NCI-H1092 treated with DMSO at 0.1 percent for 48 hours (cell line): ENCODE measurements around the gene AIP.

Source experiments
- DNase-seq: peaks from one replicate; lab custom pipeline; 2025; lab: John Stamatoyannopoulos, UW

AIP gene

DNA sequence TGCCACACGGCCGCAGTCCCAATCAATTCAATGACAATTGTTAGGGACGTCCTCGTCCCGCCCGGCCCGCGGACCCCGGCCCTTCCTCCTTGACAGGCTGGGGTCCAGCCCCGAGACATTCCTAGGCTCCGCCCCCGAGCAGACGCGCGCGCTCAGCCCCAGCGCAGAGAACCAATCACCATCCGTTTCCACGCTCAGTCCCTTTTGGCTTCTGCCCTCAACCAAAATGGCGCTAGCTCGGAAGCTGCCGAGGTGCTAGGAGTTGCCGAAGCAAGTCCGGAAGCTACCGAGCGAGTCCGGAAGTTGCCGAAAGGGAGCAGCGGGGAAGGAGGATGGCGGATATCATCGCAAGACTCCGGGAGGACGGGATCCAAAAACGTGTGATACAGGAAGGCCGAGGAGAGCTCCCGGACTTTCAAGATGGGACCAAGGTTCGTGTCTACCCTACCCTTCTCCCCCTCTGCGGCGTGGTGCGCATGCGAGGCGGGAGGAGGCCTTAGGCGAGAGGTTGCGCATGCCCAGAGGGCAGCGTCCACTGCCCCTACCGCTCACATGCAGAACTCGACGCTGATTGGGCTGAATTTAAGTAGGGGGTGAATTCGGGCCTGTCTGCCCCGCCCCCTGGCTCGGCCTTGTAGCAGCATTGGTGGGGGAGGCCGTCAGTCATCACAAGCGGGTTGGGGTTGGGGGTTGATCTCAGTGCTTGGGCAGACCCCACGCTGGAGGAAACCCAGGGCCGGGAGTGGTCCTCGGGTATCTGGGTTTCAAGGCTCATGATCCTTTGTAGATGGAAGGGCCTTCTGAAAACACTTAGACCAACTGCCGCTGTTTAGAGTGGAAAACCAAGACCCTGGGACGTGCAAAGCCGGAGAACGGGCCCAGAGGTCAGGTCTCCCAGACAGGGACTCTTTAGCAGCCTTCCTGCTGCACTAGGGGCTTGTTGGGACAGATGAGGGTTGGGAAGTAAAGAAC, at the start of gene AIP:
TSS of gene AIP (plus strand) at position 200 of the 972 bp plus-strand sequence. CDS start at position 333, 133 bp downstream.
- peak; percentile 99 for DNase-seq

DNA sequence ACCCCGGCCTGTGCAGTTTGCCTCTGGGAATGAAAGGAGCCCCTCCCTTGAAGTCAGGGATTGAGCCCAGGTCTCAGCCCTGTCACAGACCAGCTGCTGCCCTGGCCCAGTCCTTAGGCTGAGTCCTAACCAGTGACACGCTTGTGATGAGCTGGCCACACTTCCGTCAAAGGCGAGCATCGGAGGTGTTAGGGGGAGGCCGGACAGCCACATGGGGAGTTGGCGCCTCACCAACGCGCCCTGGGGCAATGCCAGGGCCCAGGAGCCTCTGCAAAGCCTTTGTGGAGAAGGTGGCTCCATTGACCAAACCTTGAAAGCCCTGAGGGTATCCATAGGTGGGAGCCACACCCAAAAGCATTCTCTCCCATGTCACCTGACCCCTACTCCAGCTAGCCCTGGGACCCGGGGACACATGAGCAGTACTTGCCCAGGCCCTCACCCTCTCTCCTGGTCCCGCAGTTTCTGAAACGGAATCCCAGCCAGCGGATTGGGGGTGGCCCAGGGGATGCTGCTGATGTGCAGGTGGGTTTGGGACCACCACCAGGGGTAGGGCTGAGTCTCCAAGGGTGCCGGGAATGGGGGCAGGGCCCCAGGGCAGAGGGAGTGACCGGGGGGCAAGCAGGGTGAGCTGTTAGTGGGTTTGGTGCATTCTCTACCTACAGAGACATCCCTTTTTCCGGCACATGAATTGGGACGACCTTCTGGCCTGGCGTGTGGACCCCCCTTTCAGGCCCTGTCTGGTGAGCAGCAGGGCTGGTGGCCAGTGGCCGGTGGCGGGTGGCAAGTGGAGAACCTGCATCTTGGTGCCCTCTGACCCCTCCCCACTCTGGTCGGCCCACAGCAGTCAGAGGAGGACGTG, 49.1 kb upstream of the AIP start:
- DNase-seq, result no peak

DNA sequence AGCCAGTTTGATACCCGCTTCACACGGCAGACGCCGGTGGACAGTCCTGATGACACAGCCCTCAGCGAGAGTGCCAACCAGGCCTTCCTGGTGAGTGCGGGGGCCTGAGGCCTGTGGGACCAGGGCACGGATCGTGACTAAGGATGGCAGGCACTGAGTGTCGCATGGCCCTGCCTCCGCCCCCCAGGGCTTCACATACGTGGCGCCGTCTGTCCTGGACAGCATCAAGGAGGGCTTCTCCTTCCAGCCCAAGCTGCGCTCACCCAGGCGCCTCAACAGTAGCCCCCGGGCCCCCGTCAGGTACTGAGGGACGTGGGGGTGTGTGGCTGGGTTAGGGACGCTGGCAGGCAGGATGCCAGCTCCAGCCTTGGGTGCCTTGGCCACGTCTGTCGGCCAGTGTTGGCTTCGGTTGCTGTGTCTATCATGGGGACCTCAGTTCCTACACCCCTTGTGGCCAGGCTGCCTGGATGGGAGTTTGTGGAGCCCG, 48.4 kb upstream of the AIP start:
- DNase-seq, result no peak

- no peak for DNase-seq
These were observed 47.6 kb upstream of the AIP start for GRCh38 chr11:67435031-67435726.

- no peak for DNase-seq
These were observed 46.9 kb upstream of the AIP start for GRCh38 chr11:67435727-67436458.

- no peak for DNase-seq
These were observed 46.3 kb upstream of the AIP start for GRCh38 chr11:67436459-67437081.

DNA sequence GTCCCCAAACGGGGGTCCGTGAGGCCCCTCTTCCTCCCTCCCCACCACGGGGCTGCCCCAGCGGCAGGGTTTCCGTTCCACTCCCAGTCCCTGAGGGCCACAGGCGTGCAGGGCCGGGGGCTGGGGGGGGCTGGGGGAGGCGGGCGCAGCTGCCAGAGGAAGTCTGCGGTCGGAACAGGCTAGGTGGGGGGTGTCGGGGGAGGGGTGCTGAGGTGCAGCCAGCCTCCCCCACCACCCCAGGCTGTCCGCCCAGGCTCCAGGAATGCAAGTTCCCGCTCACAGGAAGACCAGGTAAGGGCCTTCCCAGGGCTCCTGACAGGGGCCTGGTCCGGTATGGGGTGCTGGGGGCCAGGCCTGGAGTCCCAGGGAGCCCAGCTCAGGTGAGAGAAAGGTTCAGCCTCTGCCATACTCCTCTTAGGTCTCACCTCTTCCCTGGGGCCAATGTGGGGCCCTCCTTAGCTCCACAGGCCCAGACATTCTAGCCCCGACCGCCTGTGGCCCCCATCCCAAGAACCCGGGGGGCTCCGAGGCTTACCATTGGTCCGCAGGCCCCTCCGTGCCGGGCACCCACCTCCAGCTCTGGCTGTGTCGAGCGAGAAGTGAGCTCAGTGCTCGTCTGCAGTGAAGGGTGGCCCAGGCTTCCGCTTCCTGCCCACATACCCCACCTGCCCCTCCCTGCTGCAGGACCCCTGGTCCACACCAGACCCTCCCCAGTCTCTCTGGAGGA, 45.6 kb upstream of the AIP start, which contains the start of gene PTPRCAP:
TSS of gene PTPRCAP (minus strand) at position 601 of the 727 bp plus-strand sequence. CDS start at position 538, 63 bp downstream.
- DNase-seq, result no peak

DNA sequence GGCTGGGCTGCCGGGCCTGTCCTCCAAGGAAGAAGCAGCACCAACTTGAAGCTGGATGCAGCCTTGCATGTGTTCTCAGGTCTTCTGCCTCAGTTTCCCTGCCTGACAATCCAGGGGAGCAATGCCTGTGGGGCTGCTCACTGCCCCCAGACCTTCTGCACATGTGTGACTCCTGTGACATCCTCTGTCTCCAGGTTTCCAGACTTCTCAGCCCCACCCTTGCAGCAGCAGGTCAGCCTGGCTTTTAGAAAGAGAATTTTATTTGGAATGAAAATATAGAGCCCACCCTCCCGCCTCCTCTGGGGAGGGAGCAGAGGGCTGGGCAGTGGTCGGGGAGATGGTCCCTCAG, 45.0 kb upstream of the AIP start:
- DNase-seq, result no peak

DNA sequence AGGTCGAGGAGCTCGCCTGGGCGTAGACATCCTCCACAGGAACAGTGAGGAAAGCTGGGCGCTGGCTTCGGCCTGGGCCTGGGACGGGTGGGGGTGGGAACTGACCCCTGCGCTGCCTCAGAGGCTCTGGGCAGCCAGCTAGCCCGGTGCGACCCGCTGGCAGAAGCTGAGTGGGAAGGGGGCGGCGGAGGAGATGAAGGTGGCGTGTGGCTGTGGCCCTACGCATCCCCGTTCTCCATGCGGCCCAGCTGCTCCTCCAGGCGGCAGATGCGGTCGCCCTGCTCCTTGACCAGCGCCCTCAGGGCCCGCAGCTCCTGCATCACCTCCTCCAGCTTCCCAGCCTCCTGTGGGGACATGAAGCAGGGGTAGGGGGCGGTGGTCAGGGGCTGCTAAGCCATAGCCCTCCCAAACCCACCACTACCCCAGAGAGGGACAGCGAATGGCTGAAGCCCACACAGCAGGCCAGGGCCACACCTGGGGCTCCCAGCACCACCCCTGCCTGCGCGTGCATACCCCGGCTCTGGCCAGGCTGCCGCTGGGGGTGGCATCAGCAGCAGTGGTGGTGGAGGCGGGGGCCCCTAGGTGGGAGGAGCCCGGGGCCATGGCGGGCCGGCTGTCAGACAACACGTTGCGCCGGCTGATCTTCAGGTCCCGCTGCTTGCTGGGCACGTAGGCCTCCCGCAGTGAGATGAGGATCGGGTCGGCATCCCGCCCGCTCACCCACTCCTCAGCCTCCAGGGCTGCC, 44.5 kb upstream of the AIP start:
- DNase-seq, result no peak

DNA sequence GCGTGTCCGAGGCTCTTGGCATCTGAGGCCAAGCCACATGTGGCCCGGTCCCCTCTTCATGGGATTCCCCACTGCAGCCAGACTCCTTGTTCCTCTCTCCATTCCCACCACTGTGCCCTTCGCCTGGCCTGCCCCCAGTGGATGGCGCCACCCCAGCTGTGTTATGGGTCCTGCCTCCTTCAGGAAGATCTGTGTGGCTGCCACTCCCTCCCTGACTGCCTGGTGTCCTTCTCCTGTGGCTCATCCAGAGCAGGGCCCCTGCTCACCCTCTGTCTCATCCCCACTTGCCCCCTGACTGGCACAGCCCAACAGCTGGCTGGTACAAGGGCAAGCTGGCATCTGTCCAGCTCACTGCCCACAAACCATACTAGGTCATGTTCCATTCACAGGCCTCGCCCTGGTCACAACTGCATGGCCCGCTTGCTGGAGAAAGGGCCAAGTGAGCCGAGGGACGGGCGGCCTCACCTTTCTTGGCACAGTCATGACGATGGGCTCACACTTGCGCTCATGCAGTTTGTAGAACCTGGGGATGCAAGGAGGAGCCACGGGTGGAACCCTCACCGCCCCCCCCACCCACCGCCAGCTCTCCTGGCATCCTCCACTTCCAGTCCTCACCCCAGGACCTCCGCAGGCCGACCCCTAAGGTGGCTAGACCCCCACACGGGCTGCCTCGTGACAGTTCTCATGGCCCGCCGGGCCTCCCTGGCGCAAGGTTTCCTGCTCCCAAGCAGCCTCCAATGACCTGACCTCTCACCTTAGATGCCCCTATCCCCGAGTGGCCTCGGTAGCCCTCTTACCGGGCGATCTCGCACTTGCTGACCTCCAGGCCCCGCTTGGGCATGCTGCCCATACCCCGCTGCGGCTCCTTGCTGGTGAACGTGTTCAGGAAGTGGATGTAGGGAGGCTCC, 43.3 kb upstream of the AIP start:
- DNase-seq, result no peak

GRCh38 chr11:67440229-67441097, 42.4 kb upstream of the AIP start:
- DNase-seq, result no peak

- DNase-seq, result no peak
These were observed 41.7 kb upstream of the AIP start for GRCh38 chr11:67441098-67441563.

DNA sequence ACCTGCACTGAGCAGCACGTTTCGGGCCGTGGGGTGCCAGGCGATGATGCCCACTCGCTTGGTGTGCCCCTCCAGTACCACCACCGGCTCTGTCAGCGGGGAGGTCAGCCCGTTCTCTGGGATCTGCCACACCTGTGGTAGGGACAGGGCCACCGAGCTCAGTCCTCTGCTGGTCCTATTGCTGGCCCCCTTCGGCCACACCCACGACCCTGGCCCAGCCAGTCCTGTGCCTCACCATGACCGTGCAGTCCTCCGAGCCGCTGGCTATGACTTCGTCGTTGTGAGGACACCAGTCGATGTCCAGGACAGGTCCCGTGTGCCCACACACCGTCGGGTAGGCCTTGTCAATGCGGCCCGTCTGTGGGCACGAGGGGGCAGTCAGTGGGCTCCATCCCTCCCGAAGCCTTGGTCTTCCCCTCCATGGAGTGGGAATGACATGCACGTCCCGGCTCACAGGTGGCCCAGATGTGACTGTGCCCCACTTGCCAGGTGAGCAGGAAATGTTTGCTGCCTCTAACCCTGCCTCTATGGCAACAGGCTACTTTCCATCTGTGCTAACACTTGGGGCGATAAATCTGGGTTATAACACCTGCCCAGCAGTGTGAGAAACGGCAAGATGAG, 41.0 kb upstream of the AIP start:
- DNase-seq, result no peak

- no peak for DNase-seq
These were observed 40.1 kb upstream of the AIP start for GRCh38 chr11:67442504-67443404.

- DNase-seq, result no peak
These were observed 37.3 kb upstream of the AIP start for GRCh38 chr11:67445515-67445914.

GRCh38 chr11:67448220-67448609, 34.6 kb upstream of the AIP start:
- no peak for DNase-seq
